Ovary (tissue), 9 donors: ENCODE results near the gene ERVFRD-1. TPM values are rescaled to one million over a fixed set of nuclear protein-coding genes. Genes with fewer than 3 reads are reported as not detected.

Source experiments
- DNase-seq, 5 donors: peaks; one replicate each; pipeline ENCODE4 v3.0.0-alpha.2; 2019 to 2020
- H3K27ac ChIP-seq, 2 donors: fragments of 200-600 bp; one replicate each; pipeline versions ENCODE4 v1.5.1 to v1.8.0; 2019 to 2022
- H3K27me3 ChIP-seq: fragments of 200-600 bp; one replicate; pipeline ENCODE4 v1.8.0; 2022
- H3K36me3 ChIP-seq: fragments of 200-600 bp; sonication (generic); one replicate; pipeline ENCODE4 v1.5.1; 2019
- H3K4me1 ChIP-seq: one replicate; pipeline ENCODE4 v1.8.1; 2013; ENCODE audit warnings: mild to moderate bottlenecking, moderate library complexity; ENCODE audit not compliant: insufficient read depth
- H3K4me3 ChIP-seq: fragments of 200-600 bp; sonication (generic); one replicate; pipeline ENCODE4 v1.5.1; 2017
- H3K9me3 ChIP-seq, 2 donors: fragments of 200-600 bp in 1 of 2; sonication (generic) in 1 of 2; one replicate each; pipeline versions ENCODE4 v1.5.1 to v1.8.1; 2013 to 2019; ENCODE audit warnings: mild to moderate bottlenecking in 1 of 2, moderate library complexity in 1 of 2
- EP300 ChIP-seq: sonication (generic); formaldehyde crosslinking; IDR thresholded peaks from one replicate; pipeline ENCODE4 v1.6.1; 2017; ENCODE audit warnings: antibody characterized with exemption
- POLR2A ChIP-seq: fragments of 450-650 bp; IDR thresholded peaks from one replicate; pipeline ENCODE4 v1.6.1; 2017; ENCODE audit warnings: antibody characterized with exemption, mild to moderate bottlenecking, moderate library complexity
- WGBS, 3 donors: extraction: QIAGEN DNeasy Blood & Tissue Kit in 1 of 3; methylation state at CpG; one replicate each; pipeline versions ENCODE4 v1.1.5 to v1.1.7; 2013 to 2017; 5-methylcytosine and 5-hydroxymethylcytosine counted together
- intact Hi-C, 4 donors: fragments of 100-400 bp; cut with DNase I; formaldehyde crosslinking; loops; one replicate each; pipeline versions ENCODE4 v1.11.0 to v1.15.1; 2022 to 2023
- polyA plus RNA-seq, 2 donors: library from polyadenylated mRNA; stranded (reverse); fragments of 200-250 nt in 1 of 2; fragments of 350-450 nt in 1 of 2; fragmentation: Illumina TruSeq in 1 of 2; extraction: RNeasy Lipid Tissue Mini Kit (QIAGEN cat#74804) in 1 of 2; gene quantifications; one replicate each; pipeline ENCODE4 v1.2.3, GENCODE V29; 2013 to 2014
- small RNA-seq: library from RNA; depleted of rRNA; stranded (forward); fragments of <200 nt; gene quantifications from one replicate; pipeline ENCODE3, GENCODE V24; 2016
- total RNA-seq, 7 donors: library from RNA; depleted of rRNA in 2 of 7; stranded (reverse); fragments of >200 nt in 2 of 7; fragmentation: NEBNext Ultra II Directional in 3 of 7; extraction: Animal tissue kit (Norgen Biotek cat#: 25700) in 3 of 7; gene quantifications; one replicate each; pipeline versions ENCODE4 v1.1.0 to v1.2.4, GENCODE V29; 2016 to 2023
- TF ChIP-seq, protein P1 (sequence below), 3 donors: fragments of 450-650 bp in 2 of 3; fragments of 200-600 bp in 1 of 3; IDR thresholded peaks; one replicate each; pipeline versions ENCODE4 v1.5.1 to v1.8.0; 2016 to 2022; ENCODE audit warnings: antibody characterized with exemption in 3 of 3, mild to moderate bottlenecking in 1 of 3
- donor health status: DM: no; HTN: no; CAD: no; lungs with moderate emphysema.
- donor health status: DM: no; HTN: no; CAD: no.
- donor health status: Bipolar disorder and iron deficiency.
- donor health status: DM: yes; HTN: yes; CAD: no.
- donor health status: DM: no; HTN: no; CAD: no.
- donor health status: DM: yes; HTN: yes; CAD: no.

The ERVFRD-1 gene
- total and polyA plus RNA-seq, 9 donors, result 0.05 to 0.78 (median 0.12) TPM; not detected in 6

DNA sequence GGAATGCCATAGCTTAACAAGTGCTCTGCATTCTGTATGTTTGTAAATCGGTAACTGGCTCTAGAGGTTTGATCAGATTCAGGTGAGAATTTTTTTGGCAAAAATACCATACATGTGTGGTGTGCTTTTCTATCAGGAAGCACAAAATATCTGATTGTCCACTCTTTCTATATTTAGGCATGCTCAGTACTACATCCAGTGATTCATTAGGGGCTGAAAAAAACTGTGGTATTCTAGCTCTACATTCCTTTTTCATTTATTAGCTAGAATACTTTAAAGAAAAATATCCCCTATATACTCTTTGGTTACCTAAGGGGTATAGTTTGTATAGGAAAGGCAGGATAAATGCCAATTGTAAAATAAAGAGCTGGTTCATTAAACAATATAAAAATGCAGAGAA lies 56.8 kb downstream of the ERVFRD-1 start:
- no peaks in the 10 kb centered on the region for H3K9me3 ChIP-seq
- no peak for DNase-seq
- 81 to 91% (median 88%) methylated on average over 1 of the region's 1 CpG for WGBS, 3 donors
- intact Hi-C loops, result no loop called here
- no peaks in the 10 kb centered on the region for H3K27me3 ChIP-seq
- TF ChIP-seq EP300, result no peak
- TF ChIP-seq, protein P1, sequence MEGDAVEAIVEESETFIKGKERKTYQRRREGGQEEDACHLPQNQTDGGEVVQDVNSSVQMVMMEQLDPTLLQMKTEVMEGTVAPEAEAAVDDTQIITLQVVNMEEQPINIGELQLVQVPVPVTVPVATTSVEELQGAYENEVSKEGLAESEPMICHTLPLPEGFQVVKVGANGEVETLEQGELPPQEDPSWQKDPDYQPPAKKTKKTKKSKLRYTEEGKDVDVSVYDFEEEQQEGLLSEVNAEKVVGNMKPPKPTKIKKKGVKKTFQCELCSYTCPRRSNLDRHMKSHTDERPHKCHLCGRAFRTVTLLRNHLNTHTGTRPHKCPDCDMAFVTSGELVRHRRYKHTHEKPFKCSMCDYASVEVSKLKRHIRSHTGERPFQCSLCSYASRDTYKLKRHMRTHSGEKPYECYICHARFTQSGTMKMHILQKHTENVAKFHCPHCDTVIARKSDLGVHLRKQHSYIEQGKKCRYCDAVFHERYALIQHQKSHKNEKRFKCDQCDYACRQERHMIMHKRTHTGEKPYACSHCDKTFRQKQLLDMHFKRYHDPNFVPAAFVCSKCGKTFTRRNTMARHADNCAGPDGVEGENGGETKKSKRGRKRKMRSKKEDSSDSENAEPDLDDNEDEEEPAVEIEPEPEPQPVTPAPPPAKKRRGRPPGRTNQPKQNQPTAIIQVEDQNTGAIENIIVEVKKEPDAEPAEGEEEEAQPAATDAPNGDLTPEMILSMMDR (IDR thresholded peaks at IDR 0.05), result no peak
- no peak for TF ChIP-seq POLR2A
- no peak overlapping the region for H3K4me3 ChIP-seq
- no peak overlapping the region for H3K27ac ChIP-seq
- no peaks in the 10 kb centered on the region for H3K36me3 ChIP-seq
- H3K4me1 ChIP-seq, result no peaks in the 10 kb centered on the region

- Histone ChIP-seq H3K27ac (no peak overlapping the region), H3K4me3 (no peak overlapping the region), H3K36me3 (no peaks in the 10 kb centered on the region), H3K4me1 (no peaks in the 10 kb centered on the region), H3K9me3 (no peaks in the 10 kb centered on the region), H3K27me3 (no peaks in the 10 kb centered on the region)
- 79 to 83% (median 82%) methylated on average over 5 of the region's 5 CpGs for WGBS, 3 donors
- no peak for DNase-seq
- no peak for TF ChIP-seq EP300
- TF ChIP-seq, protein P1 (IDR thresholded peaks at IDR 0.05), result no peak
- TF ChIP-seq POLR2A, result no peak
- intact Hi-C loops, result no loop called here
Measured at GRCh38 chr6:11053307-11053706, 58.2 kb downstream of the ERVFRD-1 start.

Small RNA genes lying within 50 kb of the gene (small RNA-seq; reads per million reads assigned to genes)
- gene AL136139.1, result not detected

Other genes starting within 250 kb of the ERVFRD-1 start
- gene GCM2, start 229.7 kb downstream of the ERVFRD-1 start, total RNA-seq, result not detected
- not detected for gene GCM2, start 229.7 kb downstream of the ERVFRD-1 start, polyA plus RNA-seq
- 1 to 10 TPM in 6 of 7 donors, under 1 TPM in 1; 0.83 to 2.1 (median 1.3) TPM for gene SYCP2L, start 224.7 kb downstream of the ERVFRD-1 start, total RNA-seq
- gene SYCP2L, start 224.7 kb downstream of the ERVFRD-1 start, polyA plus RNA-seq, result under 1 TPM; 0.41 to 0.75 TPM
- 1 to 10 TPM in 1 of 7 donors, under 1 TPM in 5, not detected in 1; 0.11 to 1.4 (median 0.28) TPM for gene ELOVL2, start 67.4 kb downstream of the ERVFRD-1 start, total RNA-seq
- 1 to 10 TPM in 1 of 2 donors, under 1 TPM in 1; 0.18 to 1.0 TPM for gene ELOVL2, start 67.4 kb downstream of the ERVFRD-1 start, polyA plus RNA-seq
- 1 to 10 TPM; 5.3 to 8.4 (median 6.2) TPM for gene SMIM13, start 17.9 kb downstream of the ERVFRD-1 start, total RNA-seq
- 1 to 10 TPM; 3.6 to 5.8 TPM for gene SMIM13, start 17.9 kb downstream of the ERVFRD-1 start, polyA plus RNA-seq
- 10 to 100 TPM in 5 of 7 donors, 1 to 10 TPM in 2; 5.0 to 49.4 (median 17.4) TPM for gene NEDD9, start 120.9 kb upstream of the ERVFRD-1 start, total RNA-seq
- 10 to 100 TPM in 1 of 2 donors, 1 to 10 TPM in 1; 8.7 to 13.7 TPM for gene NEDD9, start 120.9 kb upstream of the ERVFRD-1 start, polyA plus RNA-seq